ENCODE results near the gene NAP1L4.

NAP1L4 gene

GRCh38 chr11:2992234-2992996, at the start of gene NAP1L4:
Gene NAP1L4 (minus strand): TSS chr11:2992329. CDS start chr11:2979220, 13,109 bp downstream.
- DNase-seq: peak; percentile 97

- no peak for DNase-seq
Observed at GRCh38 chr11:3040881-3041280, 48.8 kb upstream of the NAP1L4 start.

- no peak for DNase-seq
Observed at GRCh38 chr11:3037945-3038271, 45.8 kb upstream of the NAP1L4 start.

- peak; percentile 19 for DNase-seq
Observed at GRCh38 chr11:3037040-3037944, 45.2 kb upstream of the NAP1L4 start.

- DNase-seq: no peak
Observed at GRCh38 chr11:3036419-3036818, 44.3 kb upstream of the NAP1L4 start.

- DNase-seq: no peak
Observed at GRCh38 chr11:3035333-3035732, 43.2 kb upstream of the NAP1L4 start.

- no peak for DNase-seq
Observed at GRCh38 chr11:3030289-3031070, 38.4 kb upstream of the NAP1L4 start.

GRCh38 chr11:3028813-3029212, 36.7 kb upstream of the NAP1L4 start:
- DNase-seq: no peak

GRCh38 chr11:3026803-3027202, 34.7 kb upstream of the NAP1L4 start:
- DNase-seq: no peak

- no peak for DNase-seq
Observed at GRCh38 chr11:3022982-3023381, 30.9 kb upstream of the NAP1L4 start.

- no peak for DNase-seq
Observed at GRCh38 chr11:3022300-3022967, 30.3 kb upstream of the NAP1L4 start.

GRCh38 chr11:3021125-3021524, 29.0 kb upstream of the NAP1L4 start:
- peak; percentile 6 for DNase-seq

- no peak for DNase-seq
Observed at GRCh38 chr11:3020011-3020410, 27.9 kb upstream of the NAP1L4 start.

- DNase-seq: no peak
Observed at GRCh38 chr11:3018596-3018995, 26.5 kb upstream of the NAP1L4 start.

- no peak for DNase-seq
Observed at GRCh38 chr11:3016861-3017260, 24.7 kb upstream of the NAP1L4 start.

- DNase-seq: no peak
Observed at GRCh38 chr11:3015796-3016195, 23.7 kb upstream of the NAP1L4 start.

GRCh38 chr11:3014943-3015342, 22.8 kb upstream of the NAP1L4 start:
- no peak for DNase-seq

- no peak for DNase-seq
Observed at GRCh38 chr11:3014057-3014938, 22.2 kb upstream of the NAP1L4 start.

- no peak for DNase-seq
Observed at GRCh38 chr11:3011891-3012885, 20.1 kb upstream of the NAP1L4 start.

GRCh38 chr11:3010521-3011275, 18.6 kb upstream of the NAP1L4 start:
- DNase-seq: no peak
